Transverse colon (tissue), 4 donors: Measurements from ENCODE around the gene GFAP. TPM values are rescaled to one million over a fixed set of nuclear protein-coding genes. Genes with fewer than 3 reads are reported as not detected.
A peak's percentile ranks its signal among the peaks of the same experiment; 100 is the strongest.
"Not testable (repeated sequence)": the region's sequence is repeated elsewhere in the genome, so short reads cannot be mapped to it uniquely, and the experiment has no call there.

Experiments
- DNase-seq: peaks from one replicate; pipeline ENCODE4 v3.0.0-alpha.2; 2019
- H3K27ac ChIP-seq, 4 donors: fragments of 200-600 bp; sonication (generic); 2 replicates each; pipeline ENCODE4 v1.5.1; 2016 to 2018; ENCODE audit warnings: inconsistent platforms in 4 of 4
- H3K27me3 ChIP-seq: fragments of 200-600 bp; sonication (generic); 2 replicates; pipeline ENCODE4 v1.5.1; 2017; ENCODE audit warnings: inconsistent platforms
- H3K36me3 ChIP-seq, 4 donors: fragments of 200-600 bp; sonication (generic); 2 replicates each; pipeline ENCODE4 v1.5.1; 2017 to 2019; ENCODE audit warnings: inconsistent platforms in 4 of 4
- H3K4me1 ChIP-seq, 4 donors: fragments of 200-600 bp; sonication (generic); 2 replicates each; pipeline ENCODE4 v1.5.1; 2017 to 2020; ENCODE audit warnings: inconsistent platforms in 4 of 4
- H3K4me3 ChIP-seq, 4 donors: fragments of 200-600 bp; sonication (generic); 1 replicate in 1 of 4; 2 replicates in 3 of 4; pipeline versions ENCODE4 v1.5.1 to v1.6.1; 2017 to 2019; ENCODE audit warnings: inconsistent platforms in 4 of 4
- H3K9me3 ChIP-seq, 2 donors: fragments of 200-600 bp; sonication (generic); 2 replicates each; pipeline ENCODE4 v1.5.1; 2017 to 2019; ENCODE audit warnings: inconsistent platforms in 2 of 2
- CTCF ChIP-seq, 5 experiments: fragments of 200-600 bp in 3 of 5; fragments of 450-650 bp in 2 of 5; sonication (generic) in 3 of 5; IDR thresholded peaks; 1 replicate in 2 of 5; 2 replicates in 3 of 5; pipeline ENCODE4 v1.5.1; 2016 to 2017; ENCODE audit warnings: antibody characterized with exemption in 5 of 5, inconsistent platforms in 3 of 5, mild to moderate bottlenecking in 2 of 5, moderate library complexity in 1 of 5
- EP300 ChIP-seq: sonication (generic); formaldehyde crosslinking; IDR thresholded peaks from one replicate; pipeline ENCODE4 v1.6.1; 2017; ENCODE audit warnings: antibody characterized with exemption, low read depth
- POLR2A ChIP-seq: fragments of 450-650 bp; IDR thresholded peaks from one replicate; pipeline ENCODE4 v1.6.1; 2016; ENCODE audit warnings: antibody characterized with exemption, mild to moderate bottlenecking, moderate library complexity
- POLR2AphosphoS5 ChIP-seq, 3 donors: sonication (generic); formaldehyde crosslinking; IDR thresholded peaks; one replicate each; pipeline ENCODE4 v1.6.1; 2016; ENCODE audit warnings: antibody characterized with exemption in 3 of 3
- WGBS, 2 donors: methylation state at CpG; one replicate each; pipeline ENCODE4 v1.1.5; 2018; ENCODE audit warnings: low coverage in 1 of 2; 5-methylcytosine and 5-hydroxymethylcytosine counted together
- in situ Hi-C, 4 donors: fragments of 200-750 bp; cut with MboI; loops; one replicate each; pipeline versions ENCODE4 v1.15.0 to v1.15.1; 2017; ENCODE audit warnings: low sequenced_read_pairs in 3 of 4, low pct_ligation_motif_present in 1 of 4, low pct_unique_long_range_greater_than_20kb in 1 of 4
- intact Hi-C: fragments of 100-400 bp; cut with DNase I; formaldehyde crosslinking; loops from one replicate; pipeline ENCODE4 v1.15.1; 2023; ENCODE audit warnings: low total_unique reads
- total RNA-seq, 4 donors: library from RNA; depleted of rRNA; stranded (reverse); fragments of >200 nt; gene quantifications; one replicate each; pipeline ENCODE4 v1.1.0, GENCODE V29; 2016

Gene GFAP
- total RNA-seq, 4 donors from 2014 or later: 0.68 TPM; not detected in 3

- H3K27ac ChIP-seq: peak within 1 kb of the TSS; percentile 61 to 74 (median 64)
- in situ Hi-C loops (no loop called here), intact Hi-C loops (no loop called here)
- no peaks in the 10 kb centered on the region for H3K27me3 ChIP-seq
- H3K4me3 ChIP-seq: peak within 1 kb of the TSS; percentile 9 to 72 (median 56)
- H3K36me3 ChIP-seq: no peaks in the 10 kb centered on the region
- TF ChIP-seq POLR2A (peak; percentile 71), POLR2AphosphoS5 (IDR thresholded peaks at IDR 0.05) (peak; percentile 84 to 90 (median 85)), EP300 (no peak), CTCF (IDR thresholded peaks at IDR 0.05) (peak in 2 of 5 experiments; percentile 7 to 8)
- H3K9me3 ChIP-seq: no peaks in the 10 kb centered on the region
- WGBS, 2 donors: 0 to 5% methylated on average over 6 to 51 of the region's 62 CpGs
- peak; percentile 91 for DNase-seq
- peaks cover 0 to 9% (median 6%) of the 10 kb centered on the region in 4 donors for H3K4me1 ChIP-seq
Observed at GRCh38 chr17:44947461-44948314, 32.4 kb upstream of the GFAP start, which contains the start of gene KIF18B. TSS of gene KIF18B (minus strand) at chr17:44947773. CDS start at chr17:44936344, 11,429 bp downstream.

GRCh38 chr17:44945652-44946051 is 30.4 kb upstream of the GFAP start:
- H3K27me3 ChIP-seq, H3K4me3 ChIP-seq, H3K4me1 ChIP-seq, H3K9me3 ChIP-seq, H3K36me3 ChIP-seq, H3K27ac ChIP-seq, in situ Hi-C loops, intact Hi-C loops, DNase-seq: not testable (repeated sequence)
- WGBS, 2 donors: 88 to 93% methylated on average over 8 to 10 of the region's 10 CpGs

GRCh38 chr17:44942456-44942855 is 27.2 kb upstream of the GFAP start:
- no peak for DNase-seq
- H3K27me3 ChIP-seq: no peaks in the 10 kb centered on the region
- H3K4me1 ChIP-seq: peaks cover 0 to 6% (median 4%) of the 10 kb centered on the region in 4 donors
- TF ChIP-seq POLR2A: no peak
- no peak for TF ChIP-seq POLR2AphosphoS5 (IDR thresholded peaks at IDR 0.05)
- no peak for TF ChIP-seq CTCF (IDR thresholded peaks at IDR 0.05)
- no peak for TF ChIP-seq EP300
- H3K4me3 ChIP-seq: no peak overlapping the region
- intact Hi-C loops: no loop called here
- no peak overlapping the region for H3K27ac ChIP-seq
- H3K36me3 ChIP-seq: no peaks in the 10 kb centered on the region
- no peaks in the 10 kb centered on the region for H3K9me3 ChIP-seq
- 90% methylated on average over 4 of the region's 4 CpGs; no CpG with 5 or more reads in 1 of the 2 donors for WGBS, 2 donors
- in situ Hi-C loops: no loop called here

- no peaks in the 10 kb centered on the region for H3K4me1 ChIP-seq
- no peaks in the 10 kb centered on the region for H3K27me3 ChIP-seq
- H3K4me3 ChIP-seq: no peak overlapping the region
- H3K27ac ChIP-seq: no peak overlapping the region
- 84% methylated on average over 9 of the region's 9 CpGs; no CpG with 5 or more reads in 1 of the 2 donors for WGBS, 2 donors
- DNase-seq: no peak
- in situ Hi-C loops (no loop called here), intact Hi-C loops (no loop called here)
- no peaks in the 10 kb centered on the region for H3K9me3 ChIP-seq
- no peak for TF ChIP-seq EP300
- TF ChIP-seq POLR2AphosphoS5 (IDR thresholded peaks at IDR 0.05): no peak
- TF ChIP-seq POLR2A: no peak
- TF ChIP-seq CTCF (IDR thresholded peaks at IDR 0.05): no peak
- H3K36me3 ChIP-seq: no peaks in the 10 kb centered on the region
Observed at GRCh38 chr17:44941712-44942331, 26.5 kb upstream of the GFAP start.
